H9 (cell line): ENCODE data around the gene MT1H. TPM values are rescaled to one million over a fixed set of nuclear protein-coding genes. Genes with fewer than 3 reads are reported as not detected.

Source experiments
- DNase-seq: peaks from one replicate; pipeline ENCODE4 v3.0.0-alpha.2; 2017
- H2AFZ ChIP-seq: one replicate; pipeline ENCODE4 v1.6.1; 2013; ENCODE audit warnings: mild to moderate bottlenecking, low read length, control low read depth, moderate library complexity
- H2AK5ac ChIP-seq: 2 replicates; pipeline ENCODE4 v1.6.1; 2013; ENCODE audit warnings: low read length, control low read depth, mixed read lengths; ENCODE audit not compliant: insufficient read length
- H2BK120ac ChIP-seq: one replicate; pipeline ENCODE4 v1.6.1; 2013; ENCODE audit warnings: low read depth, mild to moderate bottlenecking, low read length, control low read depth, inconsistent platforms; ENCODE audit not compliant: poor library complexity, severe bottlenecking
- H2BK12ac ChIP-seq: 2 replicates; pipeline ENCODE4 v1.6.1; 2013; ENCODE audit warnings: low read length, control low read depth, mixed read lengths, low read depth; ENCODE audit not compliant: insufficient read length
- H2BK15ac ChIP-seq: 2 replicates; pipeline ENCODE4 v1.6.1; 2013; ENCODE audit warnings: low read depth, low read length, control low read depth
- H2BK20ac ChIP-seq: one replicate; pipeline ENCODE4 v1.6.1; 2013; ENCODE audit warnings: low read depth, mild to moderate bottlenecking, low read length, control low read depth, inconsistent platforms; ENCODE audit not compliant: poor library complexity, severe bottlenecking
- H2BK5ac ChIP-seq: 2 replicates; pipeline ENCODE4 v1.6.1; 2013; ENCODE audit warnings: low read length, control low read depth, mixed read lengths; ENCODE audit not compliant: insufficient read length
- H3K14ac ChIP-seq: 2 replicates; pipeline ENCODE4 v1.6.1; 2013; ENCODE audit warnings: low read length, control low read depth; ENCODE audit not compliant: insufficient read depth
- H3K18ac ChIP-seq: 2 replicates; pipeline ENCODE4 v1.6.1; 2013; ENCODE audit warnings: low read depth, mild to moderate bottlenecking, mixed read lengths, low read length, control low read depth; ENCODE audit not compliant: insufficient read length
- H3K23ac ChIP-seq: 2 replicates; pipeline ENCODE4 v1.6.1; 2013; ENCODE audit warnings: low read length, control low read depth, mixed read lengths, low read depth; ENCODE audit not compliant: insufficient read length
- H3K23me2 ChIP-seq: 2 replicates; pipeline ENCODE4 v1.6.1; 2013; ENCODE audit warnings: low read depth, mild to moderate bottlenecking, mixed read lengths, low read length, control low read depth; ENCODE audit not compliant: insufficient read length, poor library complexity, severe bottlenecking
- H3K27ac ChIP-seq: 2 replicates; pipeline ENCODE4 v1.5.1; 2013; ENCODE audit warnings: low read length, control low read depth, mixed read lengths, low read depth; ENCODE audit not compliant: insufficient read length
- H3K27me3 ChIP-seq: 2 replicates; pipeline ENCODE4 v1.6.1; 2013; ENCODE audit warnings: low read length, control low read depth, inconsistent platforms; ENCODE audit not compliant: insufficient read depth
- H3K4ac ChIP-seq: 2 replicates; pipeline ENCODE4 v1.6.1; 2013; ENCODE audit warnings: low read depth, mild to moderate bottlenecking, control low read depth, inconsistent platforms, low read length, moderate library complexity
- H3K4me1 ChIP-seq: 2 replicates; pipeline ENCODE4 v1.6.1; 2013; ENCODE audit warnings: low read length, control low read depth, inconsistent platforms; ENCODE audit not compliant: insufficient read depth
- H3K4me2 ChIP-seq: 2 replicates; pipeline ENCODE4 v1.6.1; 2013; ENCODE audit warnings: low read length, control low read depth, mixed read lengths; ENCODE audit not compliant: insufficient read length, insufficient read depth
- H3K56ac ChIP-seq: 2 replicates; pipeline ENCODE4 v1.6.1; 2013; ENCODE audit warnings: low read depth, mild to moderate bottlenecking, mixed read lengths, low read length, control low read depth; ENCODE audit not compliant: insufficient read length
- H3K79me1 ChIP-seq: 2 replicates; pipeline ENCODE4 v1.6.1; 2013; ENCODE audit warnings: low read depth, mild to moderate bottlenecking, moderate library complexity, low read length, control low read depth, inconsistent platforms; ENCODE audit not compliant: insufficient read depth, poor library complexity, severe bottlenecking
- H3K79me2 ChIP-seq: 2 replicates; pipeline ENCODE4 v1.6.1; 2013; ENCODE audit warnings: low read length, control low read depth, inconsistent platforms; ENCODE audit not compliant: insufficient read depth
- H3K9ac ChIP-seq: 2 replicates; pipeline ENCODE4 v1.6.1; 2013; ENCODE audit warnings: low read length, control low read depth, mixed read lengths; ENCODE audit not compliant: insufficient read length; ENCODE audit errors: extremely low read depth
- H3K9me3 ChIP-seq: one replicate; pipeline ENCODE4 v1.6.1; 2013; ENCODE audit warnings: low read depth, low read length, inconsistent platforms; ENCODE audit not compliant: control insufficient read depth
- H3T11ph ChIP-seq: one replicate; pipeline ENCODE4 v1.6.1; 2013; ENCODE audit warnings: mild to moderate bottlenecking, low read length, control low read depth, inconsistent platforms
- H4K20me1 ChIP-seq: one replicate; pipeline ENCODE4 v1.6.1; 2013; ENCODE audit not compliant: control insufficient read depth, insufficient read length, insufficient read depth
- H4K5ac ChIP-seq: 2 replicates; pipeline ENCODE4 v1.6.1; 2013; ENCODE audit warnings: low read depth, mild to moderate bottlenecking, mixed read lengths, low read length, control low read depth; ENCODE audit not compliant: insufficient read length
- H4K8ac ChIP-seq: replicated peaks from 2 replicates; pipeline ENCODE4 v1.6.1; 2013; ENCODE audit warnings: low read length, control low read depth, mixed read lengths, low read depth; ENCODE audit not compliant: insufficient read length
- H4K91ac ChIP-seq: 2 replicates; pipeline ENCODE4 v1.6.1; 2013; ENCODE audit warnings: low read depth, mild to moderate bottlenecking, moderate library complexity, mixed read lengths, low read length, control low read depth; ENCODE audit not compliant: insufficient read length
- H3K27ac Mint-ChIP-seq, 3 experiments: 2 replicates in 2 of 3; 3 replicates in 1 of 3; pipeline ENCODE4 v1.8.0; 2020 to 2021; ENCODE audit warnings: mixed read lengths in 3 of 3, mild to moderate bottlenecking in 1 of 3, moderate library complexity in 1 of 3
- H3K27me3 Mint-ChIP-seq: 2 replicates; pipeline ENCODE4 v1.8.0; 2021; ENCODE audit warnings: low read depth, mild to moderate bottlenecking, moderate library complexity, mixed read lengths
- H3K36me3 Mint-ChIP-seq, 3 experiments: 2 replicates in 2 of 3; 3 replicates in 1 of 3; pipeline ENCODE4 v1.8.0; 2020 to 2021; ENCODE audit warnings: low read depth in 3 of 3, mixed read lengths in 3 of 3; ENCODE audit not compliant: insufficient read depth in 1 of 3
- H3K4me1 Mint-ChIP-seq, 2 experiments: 2 replicates each; pipeline ENCODE4 v1.8.0; 2020; ENCODE audit warnings: mixed read lengths in 2 of 2
- H3K4me3 Mint-ChIP-seq, 2 experiments: 2 replicates in 1 of 2; 3 replicates in 1 of 2; pipeline ENCODE4 v1.8.0; 2020 to 2021; ENCODE audit warnings: mild to moderate bottlenecking in 2 of 2, mixed read lengths in 2 of 2, moderate library complexity in 1 of 2
- H3K9me3 Mint-ChIP-seq, 2 experiments: 2 replicates in 1 of 2; 3 replicates in 1 of 2; pipeline ENCODE4 v1.8.0; 2020; ENCODE audit warnings: mild to moderate bottlenecking in 2 of 2, mixed read lengths in 2 of 2, moderate library complexity in 1 of 2
- CTCF ChIP-seq: fragments of 200-600 bp; sonication (generic); conservative IDR thresholded peaks from 3 replicates; pipeline ENCODE4 v1.8.0; 2021; ENCODE audit warnings: antibody characterized with exemption, mild to moderate bottlenecking
- WGBS: extraction: QIAGEN DNeasy Blood & Tissue Kit; methylation state at CpG from one replicate; pipeline ENCODE4 v1.1.7; 2013; ENCODE audit warnings: missing lambda C conversion rate, low lambda C conversion rate, mixed read lengths; ENCODE audit not compliant: insufficient read length; ENCODE audit errors: extremely low coverage; 5-methylcytosine and 5-hydroxymethylcytosine counted together
- total RNA-seq: library from RNA; stranded (reverse); gene quantifications from 2 replicates; pipeline ENCODE4 v1.2.1, GENCODE V29; 2021

MT1H gene
- total RNA-seq, 1 experiment from 2014 or later = 12.5 TPM

- H3K4me3 Mint-ChIP-seq = peak within 1 kb of the TSS; percentile 78 to 88
- Histone ChIP-seq H2BK120ac (no peak within 1 kb of the TSS), H4K20me1 (no peaks in the 10 kb centered on the region), H3K27me3 (peaks cover 58% of the 10 kb centered on the region), H3T11ph (no peak within 1 kb of the TSS), H3K4me2 (peak within 1 kb of the TSS; percentile 71), H3K79me1 (no peaks in the 10 kb centered on the region), H3K9me3 (peaks cover 6% of the 10 kb centered on the region), H3K56ac (no peak within 1 kb of the TSS), H3K23ac (no peak within 1 kb of the TSS), H3K27ac (no peak within 1 kb of the TSS), H2BK12ac (no peak within 1 kb of the TSS), H3K79me2 (no peaks in the 10 kb centered on the region), H4K5ac (no peak within 1 kb of the TSS), H2AK5ac (no peak within 1 kb of the TSS), H3K4ac (no peak within 1 kb of the TSS), H3K9ac (no peak within 1 kb of the TSS), H2BK15ac (no peak within 1 kb of the TSS), H2AFZ (peak within 1 kb of the TSS; percentile 9), H2BK5ac (no peak within 1 kb of the TSS), H3K4me1 (no peaks in the 10 kb centered on the region; the same call in 1 of the 2 replicates), H3K14ac (no peak within 1 kb of the TSS; the same call in 1 of the 2 replicates), H4K8ac (no peak within 1 kb of the TSS), H3K23me2 (peaks cover 9% of the 10 kb centered on the region), H3K18ac (no peak within 1 kb of the TSS), H2BK20ac (no peak within 1 kb of the TSS), H4K91ac (no peak within 1 kb of the TSS)
- no peak within 1 kb of the TSS; a peak in 1 of 7 replicates for H3K27ac Mint-ChIP-seq
- DNase-seq = no peak
- no peak for TF ChIP-seq CTCF
- peaks cover 92% of the 10 kb centered on the region for H3K27me3 Mint-ChIP-seq
- WGBS = no CpG with 5 or more reads among the region's 62 CpGs
- peaks cover 4 to 8% (median 5%) of the 10 kb centered on the region in 3 experiments; a peak in 6 of 7 replicates for H3K36me3 Mint-ChIP-seq
- H3K4me1 Mint-ChIP-seq = peaks cover 45 to 51% of the 10 kb centered on the region in 2 experiments
- H3K9me3 Mint-ChIP-seq = peaks cover 3 to 14% of the 10 kb centered on the region in 2 experiments; a peak in 3 of 5 replicates
These were observed 44.3 kb upstream of the MT1H start, which contains the start of gene MT1E for GRCh38 chr16:56625140-56625942. Gene MT1E (plus strand): TSS chr16:56625781. CDS start chr16:56625852, 71 bp downstream.
